Immature natural killer cell (primary cell): ENCODE results near the gene SMLR1. TPM values are rescaled to one million over a fixed set of nuclear protein-coding genes. Genes with fewer than 3 reads are reported as not detected.

Experiments used
- DNase-seq, 3 donors: peaks; one replicate each; pipeline ENCODE4 v3.0.0; 2022; ENCODE audit warnings: mixed read lengths in 1 of 3
- H3K27ac Mint-ChIP-seq, 6 donors: one replicate each; pipeline ENCODE4 v1.8.0; 2020; ENCODE audit warnings: mixed read lengths in 6 of 6, mild to moderate bottlenecking in 5 of 6, inconsistent platforms in 4 of 6, moderate library complexity in 3 of 6
- H3K27me3 Mint-ChIP-seq, 3 donors: one replicate each; pipeline ENCODE4 v1.8.0; 2020 to 2021; ENCODE audit warnings: low read depth in 3 of 3, mild to moderate bottlenecking in 3 of 3, mixed read lengths in 3 of 3, moderate library complexity in 3 of 3, inconsistent platforms in 1 of 3
- H3K36me3 Mint-ChIP-seq, 3 donors: one replicate each; pipeline ENCODE4 v1.8.0; 2020; ENCODE audit warnings: mixed read lengths in 3 of 3, inconsistent platforms in 2 of 3, mild to moderate bottlenecking in 2 of 3
- H3K4me1 Mint-ChIP-seq, 2 donors: one replicate each; pipeline ENCODE4 v1.8.0; 2020; ENCODE audit warnings: inconsistent platforms in 2 of 2, mild to moderate bottlenecking in 2 of 2, mixed read lengths in 2 of 2, moderate library complexity in 1 of 2
- H3K4me3 Mint-ChIP-seq, 5 donors: one replicate each; pipeline ENCODE4 v1.8.0; 2020; ENCODE audit warnings: mild to moderate bottlenecking in 5 of 5, mixed read lengths in 5 of 5, inconsistent platforms in 3 of 5, moderate library complexity in 3 of 5
- H3K9me3 Mint-ChIP-seq, 6 donors: one replicate each; pipeline ENCODE4 v1.8.0; 2020; ENCODE audit warnings: mild to moderate bottlenecking in 6 of 6, mixed read lengths in 6 of 6, inconsistent platforms in 4 of 6, moderate library complexity in 3 of 6
- polyA plus RNA-seq, 3 donors: library from polyadenylated mRNA; unstranded; fragments of 300-500 nt; fragmentation: Illumina TruSeq; gene quantifications; one replicate each; pipeline ENCODE4 v1.2.3, GENCODE V29; 2021

Gene SMLR1
- polyA plus RNA-seq, 3 donors from 2014 or later = not detected

GRCh38 chr6:130872250-130873095 is 45.3 kb downstream of the SMLR1 start:
- no peak overlapping the region for H3K4me3 Mint-ChIP-seq
- H3K4me1 Mint-ChIP-seq = no peaks in the 10 kb centered on the region
- no peak overlapping the region for H3K27ac Mint-ChIP-seq
- DNase-seq = peak; percentile 35 to 52 (median 37)
- H3K27me3 Mint-ChIP-seq = peaks cover 0 to 4% (median 3%) of the 10 kb centered on the region in 3 donors
- H3K9me3 Mint-ChIP-seq = no peaks in the 10 kb centered on the region
- H3K36me3 Mint-ChIP-seq = peaks cover 0 to 4% (median 0%) of the 10 kb centered on the region in 3 donors

GRCh38 chr6:130873746-130874145 is 46.5 kb downstream of the SMLR1 start:
- no peaks in the 10 kb centered on the region for H3K4me1 Mint-ChIP-seq
- H3K27me3 Mint-ChIP-seq = peaks cover 0 to 4% (median 3%) of the 10 kb centered on the region in 3 donors
- H3K27ac Mint-ChIP-seq = no peak overlapping the region
- H3K9me3 Mint-ChIP-seq = no peaks in the 10 kb centered on the region
- H3K4me3 Mint-ChIP-seq = no peak overlapping the region
- no peak for DNase-seq
- H3K36me3 Mint-ChIP-seq = peaks cover 0 to 4% (median 0%) of the 10 kb centered on the region in 3 donors

GRCh38 chr6:130879826-130880225 is 52.6 kb downstream of the SMLR1 start:
- H3K36me3 Mint-ChIP-seq = no peaks in the 10 kb centered on the region
- no peak overlapping the region for H3K4me3 Mint-ChIP-seq
- no peak for DNase-seq
- peaks cover 0 to 2% (median 0%) of the 10 kb centered on the region in 6 donors for H3K9me3 Mint-ChIP-seq
- H3K27ac Mint-ChIP-seq = no peak overlapping the region
- H3K4me1 Mint-ChIP-seq = no peaks in the 10 kb centered on the region
- H3K27me3 Mint-ChIP-seq = peaks cover 0 to 3% (median 1%) of the 10 kb centered on the region in 3 donors

GRCh38 chr6:130882370-130882769 is 55.2 kb downstream of the SMLR1 start:
- H3K27ac Mint-ChIP-seq = no peak overlapping the region
- H3K36me3 Mint-ChIP-seq = no peaks in the 10 kb centered on the region
- no peak for DNase-seq
- no peaks in the 10 kb centered on the region for H3K4me1 Mint-ChIP-seq
- peaks cover 0 to 1% (median 0%) of the 10 kb centered on the region in 3 donors for H3K27me3 Mint-ChIP-seq
- peaks cover 0 to 2% (median 0%) of the 10 kb centered on the region in 6 donors for H3K9me3 Mint-ChIP-seq
- no peak overlapping the region for H3K4me3 Mint-ChIP-seq

- Mint-ChIP-seq H3K9me3 (peaks cover 0 to 2% (median 0%) of the 10 kb centered on the region in 6 donors), H3K4me3 (no peak overlapping the region), H3K36me3 (no peaks in the 10 kb centered on the region), H3K27ac (no peak overlapping the region), H3K27me3 (peaks cover 0 to 1% (median 0%) of the 10 kb centered on the region in 3 donors), H3K4me1 (no peaks in the 10 kb centered on the region)
- DNase-seq = peak; percentile 62 to 68 (median 68)
Observed at GRCh38 chr6:130885392-130886192, 58.4 kb downstream of the SMLR1 start.

Other genes with a start within 250 kb of the SMLR1 start
- gene EPB41L2, start 235.8 kb downstream of the SMLR1 start, polyA plus RNA-seq = 1 to 10 TPM in 1 of 3 donors, under 1 TPM in 1, not detected in 1; 0.81 to 1.3 TPM